SK-N-MC (cell line): ENCODE results near the gene PDZD8.

ENCODE experiments used
- EZH2 ChIP-seq: fragments of 200-600 bp; sonication (generic); IDR thresholded peaks from one replicate; pipeline ENCODE4 v1.6.1; 2017; ENCODE audit warnings: antibody characterized with exemption
- FOXP2 ChIP-seq: optimal IDR thresholded peaks from 2 replicates; pipeline ENCODE3; 2011; ENCODE audit warnings: mild to moderate bottlenecking, moderate library complexity; ENCODE audit not compliant: insufficient read depth; ENCODE audit errors: extremely low read length, control extremely low read depth
- POLR2AphosphoS5 ChIP-seq: IDR thresholded peaks from 2 replicates; pipeline ENCODE4 v1.6.1; 2012; ENCODE audit warnings: mild to moderate bottlenecking, low read depth, low read length, borderline replicate concordance

DNA sequence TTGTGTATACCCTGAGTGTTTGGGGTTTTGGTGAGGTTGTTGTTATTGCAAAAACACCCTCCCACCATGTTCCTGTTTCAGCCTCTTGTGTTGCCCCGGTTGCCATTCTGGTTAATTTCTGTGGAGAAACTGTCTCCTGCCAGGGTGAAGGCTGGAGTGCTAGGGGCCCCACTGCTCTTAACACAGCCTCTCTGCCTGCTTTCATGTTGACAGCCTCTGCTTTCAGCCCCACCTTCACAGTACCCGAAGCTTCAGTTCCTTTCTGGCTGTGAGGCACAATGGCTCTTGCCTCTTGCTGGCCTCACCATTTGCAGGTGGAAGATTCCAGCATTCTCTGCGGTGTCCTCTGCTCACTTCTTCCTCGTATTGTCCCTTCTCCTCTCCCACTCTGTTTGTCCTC lies 115.2 kb downstream of the PDZD8 start:
- TF ChIP-seq POLR2AphosphoS5 (no peak), EZH2 (no peak), FOXP2 (no peak)
